ENCODE measurements around the gene ASB3.

ASB3 gene

GRCh38 chr2:53753041-53753440, 33.7 kb downstream of the ASB3 start:
- Histone ChIP-seq H3K4me3 (ENCODE audit: low read depth, low read length) (no peak overlapping the region), H3K27ac (ENCODE audit: extremely low read depth, low read depth, low read length) (no peak overlapping the region), H3K4me1 (ENCODE audit: control insufficient read depth, insufficient read depth, low read length) (no peaks in the 10 kb centered on the region), H3K36me3 (ENCODE audit: control insufficient read depth in 2 of 2, insufficient read depth in 1 of 2, low read length in 2 of 2) (peaks cover 4 to 30% of the 10 kb centered on the region in 2 experiments; a peak in 2 of 3 replicates), H3K9me3 (ENCODE audit: control insufficient read depth, insufficient read depth, low read depth, low read length) (no peaks in the 10 kb centered on the region)
- TF ChIP-seq MYNN (tag by site-specific recombination; IDR thresholded peaks at IDR 0.05; ENCODE audit: borderline replicate concordance) (no peak), HOXD13 (CRISPR knock-in tag; IDR thresholded peaks at IDR 0.05; ENCODE audit: borderline replicate concordance) (no peak), ZNF184 (tag by site-specific recombination; IDR thresholded peaks at IDR 0.05) (no peak), ZNF623 (tag by site-specific recombination; IDR thresholded peaks at IDR 0.05) (no peak), ZNF654 (tag by site-specific recombination; IDR thresholded peaks at IDR 0.05; ENCODE audit: low read depth) (no peak), ZBTB6 (tag by site-specific recombination; IDR thresholded peaks at IDR 0.05) (no peak), PRDM1 (tag by site-specific recombination; IDR thresholded peaks at IDR 0.05) (no peak), ZNF513 (tag by site-specific recombination; IDR thresholded peaks at IDR 0.05) (no peak), ZNF16 (tag by site-specific recombination; IDR thresholded peaks at IDR 0.05; ENCODE audit: low read depth) (no peak), MEIS1 (CRISPR knock-in tag; IDR thresholded peaks at IDR 0.05; ENCODE audit: borderline replicate concordance) (no peak), ZNF629 (tag by site-specific recombination; IDR thresholded peaks at IDR 0.05) (no peak), PBX3 (CRISPR knock-in tag; IDR thresholded peaks at IDR 0.05) (no peak), PRDM2 (tag by site-specific recombination; IDR thresholded peaks at IDR 0.05; ENCODE audit: borderline replicate concordance) (no peak)
- ChIA-PET POLR2A (no interaction called here), CTCF (interaction anchor here (0.6 kb wide), 1 partner anchor 139 kb away, joined by 3 read pairs; no protein-coding TSS in a partner anchor)

- POLR2A ChIA-PET: interaction anchor here (1.1 kb wide), 1 partner anchor 15 kb away, joined by 3 read pairs; the partner anchor contains the start of gene CHAC2
- no peak overlapping the region for H3K4me3 ChIP-seq (ENCODE audit: low read depth, low read length)
- CTCF ChIA-PET: interaction anchor here (0.7 kb wide), 1 partner anchor 10 kb away, joined by 3 read pairs; no protein-coding TSS in a partner anchor
- H3K36me3 ChIP-seq (ENCODE audit: control insufficient read depth in 2 of 2, insufficient read depth in 1 of 2, low read length in 2 of 2): peaks cover 4 to 33% of the 10 kb centered on the region in 2 experiments; a peak in 2 of 3 replicates
- no peaks in the 10 kb centered on the region for H3K4me1 ChIP-seq (ENCODE audit: control insufficient read depth, insufficient read depth, low read length)
- no peaks in the 10 kb centered on the region for H3K9me3 ChIP-seq (ENCODE audit: control insufficient read depth, insufficient read depth, low read depth, low read length)
- H3K27ac ChIP-seq (ENCODE audit: extremely low read depth, low read depth, low read length): no peak overlapping the region
- no peak for TF ChIP-seq ZSCAN18 (tag by site-specific recombination; IDR thresholded peaks at IDR 0.05)
- TF ChIP-seq ZNF664 (tag by site-specific recombination; IDR thresholded peaks at IDR 0.05): no peak
- TF ChIP-seq ZNF211 (tag by site-specific recombination; IDR thresholded peaks at IDR 0.05; ENCODE audit: low read depth): no peak
- no peak for TF ChIP-seq PRDM1 (tag by site-specific recombination; IDR thresholded peaks at IDR 0.05)
- TF ChIP-seq ZNF239 (tag by site-specific recombination; IDR thresholded peaks at IDR 0.05): no peak
- TF ChIP-seq ZNF138 (tag by site-specific recombination; IDR thresholded peaks at IDR 0.05; ENCODE audit: borderline replicate concordance): no peak
- TF ChIP-seq ZNF843 (tag by site-specific recombination; IDR thresholded peaks at IDR 0.05): no peak
- no peak for TF ChIP-seq GLI4 (tag by site-specific recombination; IDR thresholded peaks at IDR 0.05)
- no peak for TF ChIP-seq ZNF792 (tag by site-specific recombination; IDR thresholded peaks at IDR 0.05)
- no peak for TF ChIP-seq ZNF785 (tag by site-specific recombination; IDR thresholded peaks at IDR 0.05)
- no peak for TF ChIP-seq ZFHX2 (tag by site-specific recombination; conservative IDR thresholded peaks at IDR 0.05)
- TF ChIP-seq ZNF776 (tag by site-specific recombination; IDR thresholded peaks at IDR 0.05; ENCODE audit: borderline replicate concordance): no peak
- no peak for TF ChIP-seq ZNF214 (tag by site-specific recombination; IDR thresholded peaks at IDR 0.05; ENCODE audit: borderline replicate concordance)
Observed at GRCh38 chr2:53752385-53752784, 34.4 kb downstream of the ASB3 start.

Data from HEK293 (cell line).